DMS79 (cell line): ENCODE measurements around the gene SIRT5.

ENCODE experiments used
- DNase-seq: peaks from one replicate; lab custom pipeline; 2025; lab: John Stamatoyannopoulos, UW

SIRT5 gene

GRCh38 chr6:13589801-13590200, 15.4 kb downstream of the SIRT5 start:
- no peak for DNase-seq

- DNase-seq: no peak
These were observed 16.3 kb downstream of the SIRT5 start for GRCh38 chr6:13590574-13591153.

- no peak for DNase-seq
These were observed 17.0 kb downstream of the SIRT5 start for GRCh38 chr6:13591205-13591921.

GRCh38 chr6:13593103-13593502, 18.7 kb downstream of the SIRT5 start:
- no peak for DNase-seq

- no peak for DNase-seq
These were observed 19.3 kb downstream of the SIRT5 start for GRCh38 chr6:13593720-13594119.

GRCh38 chr6:13597073-13597472, 22.7 kb downstream of the SIRT5 start:
- DNase-seq: no peak

GRCh38 chr6:13600036-13600435, 25.6 kb downstream of the SIRT5 start:
- DNase-seq: no peak

GRCh38 chr6:13604135-13604534, 29.7 kb downstream of the SIRT5 start:
- no peak for DNase-seq

- no peak for DNase-seq
These were observed 30.4 kb downstream of the SIRT5 start for GRCh38 chr6:13604546-13605416.

- no peak for DNase-seq
These were observed 31.2 kb downstream of the SIRT5 start for GRCh38 chr6:13605634-13606033.

GRCh38 chr6:13611715-13612114, 37.3 kb downstream of the SIRT5 start:
- DNase-seq: no peak

GRCh38 chr6:13613029-13613594, 38.7 kb downstream of the SIRT5 start:
- DNase-seq: no peak

- DNase-seq: no peak
These were observed 39.9 kb downstream of the SIRT5 start for GRCh38 chr6:13614126-13614925.

GRCh38 chr6:13614926-13615791, 40.8 kb downstream of the SIRT5 start, which contains the start of gene NOL7:
Gene NOL7 (plus strand): TSS chr6:13615335. CDS start chr6:13615359, 24 bp downstream.
- DNase-seq: peak; percentile 73

- no peak for DNase-seq
These were observed 41.4 kb downstream of the SIRT5 start for GRCh38 chr6:13615792-13616120.

GRCh38 chr6:13617066-13617465, 42.7 kb downstream of the SIRT5 start:
- DNase-seq: no peak

- DNase-seq: no peak
These were observed 50.5 kb downstream of the SIRT5 start for GRCh38 chr6:13624871-13625288.

- no peak for DNase-seq
These were observed 55.2 kb downstream of the SIRT5 start for GRCh38 chr6:13629459-13630116.

- DNase-seq: no peak
These were observed 56.1 kb downstream of the SIRT5 start for GRCh38 chr6:13630499-13630898.

GRCh38 chr6:13633343-13633742, 58.9 kb downstream of the SIRT5 start:
- no peak for DNase-seq
